ENCODE measurements around the gene RFWD3.
"Not testable (repeated sequence)": the region's sequence is repeated elsewhere in the genome, so short reads cannot be mapped to it uniquely, and the experiment has no call there.

RFWD3 gene

GRCh38 chr16:74666425-74667254 lies at the start of gene RFWD3:
Gene RFWD3, minus strand, starts transcription at chr16:74666877. Its CDS starts 5,428 bp downstream, at chr16:74661449.
- DNase-seq: peak; percentile 98

DNA sequence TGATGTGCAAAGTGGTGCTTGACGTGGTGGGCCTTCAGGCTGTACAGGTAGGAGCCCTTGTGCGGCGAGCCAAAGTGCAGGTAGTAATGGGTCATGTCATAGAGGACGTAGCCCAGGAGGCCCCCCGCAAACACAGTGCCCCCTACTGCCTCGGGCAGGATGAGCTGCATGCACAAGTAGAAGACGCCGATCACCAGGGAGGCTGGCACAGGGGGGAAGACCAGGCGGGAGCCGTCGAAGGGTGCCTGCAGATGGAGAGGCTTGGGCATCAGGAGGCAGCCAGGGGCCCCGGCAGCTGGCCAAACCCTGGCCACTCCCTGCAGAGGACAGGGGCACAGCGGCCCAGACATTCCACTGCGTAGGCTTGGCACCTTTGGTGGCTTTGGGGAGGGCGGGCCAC lies 49.7 kb upstream of the RFWD3 start:
- no peak for DNase-seq

GRCh38 chr16:74713876-74714275 lies 47.2 kb upstream of the RFWD3 start:
- no peak for DNase-seq

DNA sequence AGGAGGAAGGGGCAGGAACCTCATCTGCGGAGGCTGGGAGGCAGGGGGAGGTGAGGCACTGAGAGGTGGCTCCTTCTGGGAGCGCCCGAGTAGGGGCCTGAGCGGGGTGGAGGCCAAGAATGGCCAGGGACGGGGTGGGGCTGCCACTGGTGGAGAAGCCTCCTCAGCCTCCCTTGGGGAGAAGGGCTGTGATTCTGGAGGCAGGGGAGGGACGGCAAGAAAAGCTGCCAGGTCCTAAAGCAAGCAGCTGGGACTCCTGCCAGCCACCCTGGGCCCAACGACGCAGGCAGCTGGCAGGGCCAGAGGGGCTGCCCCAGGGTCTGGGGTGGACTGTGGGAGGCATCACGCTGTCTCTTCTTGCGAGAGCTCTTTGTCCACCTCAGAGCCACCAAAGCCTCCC lies 46.6 kb upstream of the RFWD3 start:
- no peak for DNase-seq

- no peak for DNase-seq
Measured at GRCh38 chr16:74711938-74712337, 45.3 kb upstream of the RFWD3 start.

GRCh38 chr16:74710401-74710800 lies 43.7 kb upstream of the RFWD3 start:
- no peak for DNase-seq

DNA sequence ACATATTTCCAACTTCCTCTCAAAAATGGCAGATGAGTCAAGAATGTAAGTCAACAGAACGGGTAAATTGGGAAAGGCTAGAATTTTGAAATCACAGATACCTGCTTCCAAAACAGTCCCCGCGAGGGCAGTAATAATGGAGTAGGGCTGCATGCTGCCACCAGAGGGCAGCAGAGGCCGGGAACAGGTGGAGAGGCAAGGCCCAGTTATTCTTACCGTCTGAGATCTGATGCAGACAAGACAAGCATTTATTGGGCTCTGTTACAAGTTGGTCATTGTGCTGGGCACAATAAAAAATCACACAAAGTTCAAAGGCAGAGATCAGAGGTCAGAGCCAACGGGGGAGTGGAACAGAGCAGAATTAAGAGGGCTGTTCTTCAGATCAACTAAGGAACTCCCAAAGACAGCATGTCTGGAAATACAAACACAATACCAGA lies 42.8 kb upstream of the RFWD3 start:
- DNase-seq: peak; percentile 70

- DNase-seq: peak; percentile 79
Measured at GRCh38 chr16:74700438-74701225, 34.0 kb upstream of the RFWD3 start, which contains the start of gene MLKL. Gene MLKL, minus strand, starts transcription at chr16:74700862. Its CDS starts 5,105 bp downstream, at chr16:74695757.

GRCh38 chr16:74700116-74700437 lies 33.4 kb upstream of the RFWD3 start:
- peak; percentile 43 for DNase-seq

DNA sequence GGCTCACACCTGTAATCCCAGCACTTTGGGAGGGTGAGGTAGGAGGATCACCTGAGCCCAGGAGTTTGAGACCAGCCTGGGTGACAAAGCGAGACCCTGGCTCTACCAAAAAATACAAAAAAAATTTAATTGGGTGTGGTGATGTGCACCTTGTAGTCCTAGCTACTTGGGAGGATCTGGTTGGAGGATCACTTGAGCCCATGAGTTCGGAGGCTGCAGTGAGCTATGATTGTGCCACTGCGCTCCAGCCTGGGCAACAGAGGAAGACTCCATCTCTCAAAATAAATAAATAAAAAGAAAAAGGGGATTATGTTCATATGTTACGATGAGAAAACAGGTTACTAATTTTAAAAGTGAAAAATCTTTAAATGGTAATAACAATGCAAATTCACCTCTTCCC lies 33.0 kb upstream of the RFWD3 start:
- DNase-seq: no peak

GRCh38 chr16:74698222-74698621 lies 31.5 kb upstream of the RFWD3 start:
- peak; percentile 71 for DNase-seq

DNA sequence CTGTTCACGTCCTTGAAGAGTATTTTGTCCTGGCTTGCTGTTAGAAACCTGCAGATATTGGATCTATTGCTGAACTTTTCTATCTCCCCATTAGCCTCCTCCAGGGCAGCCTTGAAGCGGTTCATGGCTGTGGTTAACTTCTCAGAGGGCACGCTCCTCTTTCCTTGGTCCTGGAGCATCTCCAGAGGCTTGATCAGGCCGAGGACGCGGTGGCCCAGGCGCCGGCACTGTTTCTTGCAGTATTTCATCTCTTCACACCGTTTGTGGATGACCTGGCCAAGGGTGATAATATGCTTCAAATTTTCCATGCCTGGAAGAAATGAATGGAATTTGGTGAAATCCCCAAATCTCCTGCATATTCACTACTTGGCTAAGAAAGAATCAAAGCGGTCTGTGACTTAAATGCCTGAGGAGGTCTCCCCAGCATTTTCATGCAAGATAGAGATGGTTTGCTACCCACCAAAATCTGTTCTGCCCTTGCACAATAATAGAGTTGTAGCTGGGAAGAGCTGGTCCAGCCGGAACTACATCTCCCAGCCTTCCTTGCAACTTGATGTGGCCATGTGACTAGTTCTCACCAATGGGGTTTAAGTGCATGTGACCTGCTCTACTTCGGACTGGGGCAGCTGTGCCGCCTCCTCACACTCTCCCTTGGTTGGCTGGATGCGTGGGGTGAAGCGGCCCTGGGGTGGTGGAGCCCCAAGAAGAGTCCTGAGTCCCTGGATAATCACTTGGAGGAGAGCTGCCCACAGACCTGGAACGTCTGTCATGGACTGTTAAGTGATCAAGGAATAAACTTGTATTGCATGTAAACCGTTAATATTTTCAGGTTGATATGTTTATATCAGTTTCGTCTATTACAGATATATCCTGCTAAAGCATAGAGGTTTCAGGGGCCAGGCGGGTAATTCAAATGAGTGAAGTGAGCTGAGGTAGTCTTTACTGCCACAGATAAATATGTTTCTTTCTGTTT lies 29.1 kb upstream of the RFWD3 start:
- DNase-seq: peak; percentile 90

DNA sequence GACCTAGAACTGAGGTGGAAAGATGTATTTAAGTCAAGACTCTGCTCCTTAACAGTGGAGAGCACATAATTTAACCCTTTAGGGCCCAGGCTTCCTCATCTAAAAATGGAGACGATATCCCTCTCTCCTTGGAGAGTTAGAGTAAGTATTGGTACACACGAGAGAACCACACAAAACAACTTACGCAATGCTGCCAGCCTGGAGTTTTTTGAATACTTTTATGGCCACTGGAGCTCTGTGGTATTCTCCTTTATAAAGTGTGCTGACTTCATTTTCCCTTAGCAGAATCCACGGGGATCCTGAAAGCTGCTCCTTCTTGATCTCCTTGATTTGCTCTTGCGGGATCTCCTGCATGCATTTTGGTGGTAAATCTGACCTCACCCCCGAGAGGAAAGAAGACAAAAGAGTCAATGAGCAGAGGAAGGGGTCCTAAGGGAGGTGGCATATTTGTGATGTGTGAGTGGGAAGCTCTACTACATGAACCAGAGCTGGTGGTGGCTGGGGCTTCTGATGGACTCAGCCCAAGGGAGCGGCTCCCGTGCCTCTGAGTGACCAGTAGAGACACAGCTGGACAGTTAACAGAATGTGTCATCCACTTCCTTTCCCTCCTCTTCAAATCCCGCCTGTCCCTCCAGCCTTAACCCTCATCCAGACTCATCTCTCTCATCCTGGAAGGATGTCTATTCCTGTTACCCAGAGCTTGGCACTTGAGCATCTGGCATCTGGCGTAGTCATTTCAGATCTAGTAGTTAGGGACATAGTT lies 24.6 kb upstream of the RFWD3 start:
- DNase-seq: peak; percentile 21

DNA sequence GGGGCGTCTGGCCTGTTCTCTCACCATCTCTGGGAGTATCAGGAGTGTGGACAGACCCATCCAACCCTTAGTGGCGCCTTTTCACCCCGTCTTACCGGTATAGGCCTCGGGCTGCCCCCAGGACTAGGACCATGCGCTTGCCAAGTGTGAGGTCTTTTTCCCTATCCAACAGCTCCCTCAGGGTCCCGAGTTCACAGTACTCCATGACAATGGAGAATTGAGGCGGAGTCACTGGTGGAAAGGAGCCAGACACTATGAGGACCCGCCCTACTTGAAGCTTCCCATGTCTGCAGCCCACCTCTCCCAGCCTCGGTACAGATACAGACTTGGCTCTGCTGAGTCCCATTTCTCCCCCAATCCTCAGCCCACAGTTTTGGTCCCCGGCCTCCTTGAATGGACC lies 15.9 kb upstream of the RFWD3 start:
- DNase-seq: no peak

- no peak for DNase-seq
Measured at GRCh38 chr16:74680681-74681080, 14.0 kb upstream of the RFWD3 start.

GRCh38 chr16:74679983-74680382 lies 13.3 kb upstream of the RFWD3 start:
- no peak for DNase-seq

- DNase-seq: no peak
Measured at GRCh38 chr16:74677868-74678267, 11.2 kb upstream of the RFWD3 start.

GRCh38 chr16:74673876-74674275 lies 7.2 kb upstream of the RFWD3 start:
- DNase-seq: no peak

- not testable (repeated sequence) for DNase-seq
Measured at GRCh38 chr16:74668877-74669276, 2.2 kb upstream of the RFWD3 start.

DNA sequence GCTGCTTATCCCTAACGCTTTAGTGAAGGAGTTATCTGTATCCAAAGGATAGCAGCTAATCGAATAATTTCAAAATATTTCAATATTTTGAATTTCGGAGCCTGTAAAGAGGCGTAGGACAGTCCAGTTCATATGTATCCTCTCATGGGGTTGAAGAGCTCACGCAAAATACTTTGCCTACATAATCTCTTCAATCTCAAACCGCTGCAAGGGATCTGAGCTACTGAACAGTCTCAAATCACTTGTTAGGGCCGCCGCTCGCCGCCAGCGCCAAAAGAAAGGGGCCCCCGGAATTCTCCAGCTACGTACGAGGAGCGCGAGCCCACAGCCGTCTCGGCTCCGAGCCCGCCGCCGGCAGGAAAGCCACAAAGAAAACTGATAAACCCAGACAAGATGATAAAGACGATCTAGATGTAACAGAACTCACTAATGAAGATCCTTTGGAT lies 601 bp upstream of the RFWD3 start:
- peak; percentile 28 for DNase-seq

- DNase-seq: no peak
Measured at GRCh38 chr16:74666010-74666421, 661 bp downstream of the RFWD3 start.

DNA sequence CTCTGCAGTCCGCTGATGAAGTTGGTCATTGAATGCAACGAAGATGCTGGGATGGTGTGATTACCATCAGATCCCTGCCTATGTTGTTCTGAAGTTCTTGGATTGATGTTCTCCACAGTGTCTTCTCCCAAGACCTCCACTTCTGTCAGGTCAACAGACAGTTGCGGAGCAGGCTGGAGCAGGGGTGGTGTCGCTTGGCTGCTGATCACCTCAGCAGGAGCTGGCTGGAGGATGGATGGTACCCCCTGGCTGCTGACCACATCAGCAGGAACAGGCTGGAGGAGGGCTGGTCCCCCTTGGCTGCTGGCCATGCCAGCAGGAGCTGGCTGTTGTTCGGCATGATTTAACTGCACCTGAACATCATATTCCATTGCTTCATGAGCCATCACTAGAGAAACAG lies 5.6 kb downstream of the RFWD3 start:
- no peak for DNase-seq

Data from MV-4-11 (cell line).